ENCODE data around the gene SETBP1. TPM values are rescaled to one million over a fixed set of nuclear protein-coding genes. Genes with fewer than 3 reads are reported as not detected.

The SETBP1 gene
- total RNA-seq, 1 experiment from 2014 or later, result 4.0 TPM

DNA sequence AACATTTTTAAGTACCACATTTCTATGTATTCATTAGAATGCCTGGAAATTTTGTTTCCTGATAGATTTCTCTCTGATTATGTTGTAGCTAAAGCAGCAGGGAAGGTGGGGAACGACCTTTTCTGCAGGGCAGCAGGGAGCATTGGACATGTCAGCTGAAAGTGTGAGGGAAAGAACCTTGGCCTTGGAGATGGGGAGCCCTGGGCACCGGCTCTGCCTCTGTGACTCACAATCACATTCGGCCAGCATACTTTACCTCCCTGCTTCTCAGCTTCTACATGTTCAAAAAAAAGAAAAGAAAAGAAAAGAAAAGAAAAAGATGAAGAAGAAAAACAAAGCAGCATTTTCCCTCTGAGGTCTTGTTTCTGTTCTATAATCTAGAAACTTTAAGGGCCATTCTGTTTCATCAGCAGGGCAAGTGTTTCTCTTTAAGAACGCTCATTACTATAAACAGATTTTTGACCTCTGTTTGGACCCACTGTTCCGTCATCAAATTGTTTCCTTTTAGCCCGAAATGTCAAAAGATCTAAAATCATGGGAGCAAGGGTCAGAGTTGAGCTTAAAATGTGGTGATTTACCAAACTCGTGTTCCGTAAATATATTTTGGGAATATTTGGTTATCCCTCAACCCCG lies 27.9 kb downstream of the SETBP1 start:
- H3K4me1 ChIP-seq, result no peaks in the 10 kb centered on the region
- H3K27me3 ChIP-seq (replicated peaks; ENCODE audit: control insufficient read depth, insufficient read depth, low read length), result no peaks in the 10 kb centered on the region
- POLR2A ChIA-PET, result no interaction called here
- Mint-ChIP-seq H3K27me3 (ENCODE audit: insufficient read depth, unreplicated experiment) (no peaks in the 10 kb centered on the region), H3K4me1 (ENCODE audit: low read depth, unreplicated experiment) (no peaks in the 10 kb centered on the region), H3K4me3 (ENCODE audit: unreplicated experiment) (no peak overlapping the region), H3K27ac (ENCODE audit: unreplicated experiment) (no peak overlapping the region), H3K9me3 (ENCODE audit: unreplicated experiment) (no peaks in the 10 kb centered on the region), H3K36me3 (ENCODE audit: insufficient read depth, unreplicated experiment) (no peaks in the 10 kb centered on the region)
- CTCF ChIA-PET, result no interaction called here
- no TSS peak for BruUV-seq (replicated peaks)
- no peaks in the 10 kb centered on the region for H3K9me3 ChIP-seq
- no peak for DNase-seq
- intact Hi-C loops (cut with micrococcal nuclease; ENCODE audit: unreplicated experiment), result no loop called here
- no peaks in the 10 kb centered on the region for H3K36me3 ChIP-seq (ENCODE audit: control insufficient read depth, insufficient read depth, low read length)
- TF ChIP-seq, protein P1, sequence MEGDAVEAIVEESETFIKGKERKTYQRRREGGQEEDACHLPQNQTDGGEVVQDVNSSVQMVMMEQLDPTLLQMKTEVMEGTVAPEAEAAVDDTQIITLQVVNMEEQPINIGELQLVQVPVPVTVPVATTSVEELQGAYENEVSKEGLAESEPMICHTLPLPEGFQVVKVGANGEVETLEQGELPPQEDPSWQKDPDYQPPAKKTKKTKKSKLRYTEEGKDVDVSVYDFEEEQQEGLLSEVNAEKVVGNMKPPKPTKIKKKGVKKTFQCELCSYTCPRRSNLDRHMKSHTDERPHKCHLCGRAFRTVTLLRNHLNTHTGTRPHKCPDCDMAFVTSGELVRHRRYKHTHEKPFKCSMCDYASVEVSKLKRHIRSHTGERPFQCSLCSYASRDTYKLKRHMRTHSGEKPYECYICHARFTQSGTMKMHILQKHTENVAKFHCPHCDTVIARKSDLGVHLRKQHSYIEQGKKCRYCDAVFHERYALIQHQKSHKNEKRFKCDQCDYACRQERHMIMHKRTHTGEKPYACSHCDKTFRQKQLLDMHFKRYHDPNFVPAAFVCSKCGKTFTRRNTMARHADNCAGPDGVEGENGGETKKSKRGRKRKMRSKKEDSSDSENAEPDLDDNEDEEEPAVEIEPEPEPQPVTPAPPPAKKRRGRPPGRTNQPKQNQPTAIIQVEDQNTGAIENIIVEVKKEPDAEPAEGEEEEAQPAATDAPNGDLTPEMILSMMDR (IDR thresholded peaks at IDR 0.05; ENCODE audit: insufficient read depth in 1 of 2, low read depth in 1 of 2, low read length in 1 of 2, severe bottlenecking in 1 of 2, unreplicated experiment in 1 of 2), result no peak
- H3K4me3 ChIP-seq (ENCODE audit: low read depth, low read length), result no peak overlapping the region

DNA sequence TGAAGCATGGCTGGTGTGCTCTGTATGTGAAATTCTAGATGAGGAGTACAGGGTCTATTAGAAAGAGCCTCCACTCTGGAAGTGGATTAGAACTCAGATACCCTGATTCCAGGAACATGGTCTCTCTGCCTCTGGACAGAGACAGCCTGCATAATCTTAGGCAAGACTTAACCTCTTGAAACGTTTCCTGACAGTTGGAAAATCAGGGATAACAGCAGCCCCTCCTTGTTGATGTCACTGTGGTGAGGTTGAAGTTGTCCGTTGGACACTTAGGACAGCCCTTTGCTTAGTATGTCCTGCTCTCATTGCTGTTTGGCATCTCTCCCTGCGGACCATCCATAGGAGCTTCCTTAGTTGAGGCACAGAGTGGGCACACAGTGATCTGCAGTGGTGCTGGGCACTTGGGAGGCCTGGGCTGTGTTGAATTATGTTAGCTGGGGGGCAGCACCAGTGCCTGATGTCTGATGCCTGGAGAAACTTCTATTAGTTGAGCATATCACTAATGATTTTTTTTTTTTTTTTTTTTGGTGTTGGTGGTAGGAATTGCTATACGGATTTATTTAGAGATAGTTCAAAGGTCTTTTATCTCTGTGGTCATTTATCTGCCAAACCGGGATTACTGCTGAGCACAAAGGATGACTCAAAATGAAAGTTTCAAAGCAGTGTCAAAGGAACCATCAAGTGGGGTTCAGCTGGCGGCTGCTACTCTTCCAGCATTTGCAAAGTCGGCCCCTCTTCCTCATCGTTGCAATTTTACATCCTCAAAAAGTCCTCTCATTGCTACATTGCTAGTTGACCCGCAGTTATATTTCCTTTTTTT lies 28.8 kb downstream of the SETBP1 start:
- H3K4me3 Mint-ChIP-seq (ENCODE audit: unreplicated experiment), result no peak overlapping the region
- Histone ChIP-seq H3K4me1 (no peaks in the 10 kb centered on the region), H3K4me3 (ENCODE audit: low read depth, low read length) (no peak overlapping the region), H3K36me3 (ENCODE audit: control insufficient read depth, insufficient read depth, low read length) (no peaks in the 10 kb centered on the region), H3K27me3 (replicated peaks; ENCODE audit: control insufficient read depth, insufficient read depth, low read length) (no peaks in the 10 kb centered on the region), H3K9me3 (no peaks in the 10 kb centered on the region)
- H3K27me3 Mint-ChIP-seq (ENCODE audit: insufficient read depth, unreplicated experiment), result no peaks in the 10 kb centered on the region
- ChIA-PET CTCF (no interaction called here), POLR2A (no interaction called here)
- DNase-seq, result no peak
- H3K27ac Mint-ChIP-seq (ENCODE audit: unreplicated experiment), result no peak overlapping the region
- H3K9me3 Mint-ChIP-seq (ENCODE audit: unreplicated experiment), result no peaks in the 10 kb centered on the region
- intact Hi-C loops (cut with micrococcal nuclease; ENCODE audit: unreplicated experiment), result no loop called here
- H3K4me1 Mint-ChIP-seq (ENCODE audit: low read depth, unreplicated experiment), result no peaks in the 10 kb centered on the region
- TF ChIP-seq, protein P1 (IDR thresholded peaks at IDR 0.05; ENCODE audit: insufficient read depth in 1 of 2, low read depth in 1 of 2, low read length in 1 of 2, severe bottlenecking in 1 of 2, unreplicated experiment in 1 of 2), result no peak
- no TSS peak for BruUV-seq (replicated peaks)
- H3K36me3 Mint-ChIP-seq (ENCODE audit: insufficient read depth, unreplicated experiment), result peaks cover 3% of the 10 kb centered on the region

DNA sequence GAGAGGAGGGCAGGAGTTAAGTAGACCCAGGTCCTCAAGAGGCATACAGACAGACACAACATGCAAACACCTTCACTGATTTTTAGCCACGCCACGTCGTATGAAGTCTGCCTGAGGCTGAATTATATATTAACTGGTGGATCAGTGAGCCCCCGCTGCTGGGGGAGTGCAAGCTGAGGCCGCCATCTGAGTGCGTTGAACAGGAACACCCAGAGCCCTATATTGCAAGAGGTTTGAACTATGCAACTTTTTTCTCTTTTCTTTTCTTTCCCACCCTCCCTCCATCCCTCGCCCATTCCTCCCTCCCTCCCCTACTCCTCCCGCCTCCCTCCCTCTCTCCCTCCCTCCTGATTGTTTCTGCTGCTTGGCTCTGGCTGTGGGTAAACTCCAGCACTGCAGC lies 30.2 kb downstream of the SETBP1 start:
- no peaks in the 10 kb centered on the region for H3K27me3 Mint-ChIP-seq (ENCODE audit: insufficient read depth, unreplicated experiment)
- H3K4me3 Mint-ChIP-seq (ENCODE audit: unreplicated experiment), result no peak overlapping the region
- Histone ChIP-seq H3K36me3 (ENCODE audit: control insufficient read depth, insufficient read depth, low read length) (no peaks in the 10 kb centered on the region), H3K27me3 (replicated peaks; ENCODE audit: control insufficient read depth, insufficient read depth, low read length) (no peaks in the 10 kb centered on the region), H3K4me3 (ENCODE audit: low read depth, low read length) (no peak overlapping the region), H3K9me3 (no peaks in the 10 kb centered on the region), H3K4me1 (no peaks in the 10 kb centered on the region)
- no peak overlapping the region for H3K27ac Mint-ChIP-seq (ENCODE audit: unreplicated experiment)
- POLR2A ChIA-PET, result interaction anchor here (0.7 kb wide), 1 partner anchor 103 kb away, joined by 9 read pairs; no protein-coding TSS in a partner anchor
- intact Hi-C loops (cut with micrococcal nuclease; ENCODE audit: unreplicated experiment), result no loop called here
- BruUV-seq (replicated peaks), result no TSS peak
- H3K36me3 Mint-ChIP-seq (ENCODE audit: insufficient read depth, unreplicated experiment), result peaks cover 4% of the 10 kb centered on the region
- DNase-seq, result no peak
- no peaks in the 10 kb centered on the region for H3K4me1 Mint-ChIP-seq (ENCODE audit: low read depth, unreplicated experiment)
- CTCF ChIA-PET, result no interaction called here
- TF ChIP-seq, protein P1 (IDR thresholded peaks at IDR 0.05; ENCODE audit: insufficient read depth in 1 of 2, low read depth in 1 of 2, low read length in 1 of 2, severe bottlenecking in 1 of 2, unreplicated experiment in 1 of 2), result no peak
- no peaks in the 10 kb centered on the region for H3K9me3 Mint-ChIP-seq (ENCODE audit: unreplicated experiment)
